GM12865 (cell line): ENCODE measurements around the gene PRDM11.

Experiments used
- DNase-seq: peaks from one replicate; pipeline ENCODE4 v3.0.0; 2010; ENCODE audit warnings: low read depth
- H3K4me3 ChIP-seq: 2 replicates; pipeline ENCODE4 v1.5.1; 2011; ENCODE audit warnings: mild to moderate bottlenecking, low read depth, low read length, control low read depth
- TF ChIP-seq, protein P1 (sequence below): IDR thresholded peaks from 2 replicates; pipeline ENCODE4 v1.5.1; 2011; ENCODE audit warnings: low read length, control low read depth, low read depth, inconsistent platforms; ENCODE audit not compliant: insufficient read depth; ENCODE audit errors: missing control alignments

The PRDM11 gene

DNA sequence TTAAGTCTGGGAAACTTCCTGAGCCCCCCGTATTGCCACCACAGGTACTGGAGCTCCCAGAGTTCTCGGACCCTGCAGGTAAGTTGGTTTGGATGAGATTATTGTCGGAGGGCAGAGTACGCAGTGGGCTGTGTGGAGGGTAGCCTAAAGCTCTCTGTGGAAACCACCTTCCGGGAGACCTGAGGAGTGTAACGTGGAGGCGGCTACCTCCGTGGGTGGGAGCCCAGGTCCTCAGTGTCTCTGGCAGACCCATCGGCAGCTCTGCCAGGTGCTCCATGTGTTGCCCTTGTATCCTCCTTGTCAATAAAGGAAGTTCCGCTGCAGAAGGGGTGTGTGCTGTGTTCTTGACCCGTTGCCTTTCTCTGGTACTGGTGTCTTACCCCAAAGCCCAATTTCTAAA is 78.3 kb downstream of the PRDM11 start:
- no peak for DNase-seq
- H3K4me3 ChIP-seq: no peak overlapping the region
- TF ChIP-seq, protein P1, sequence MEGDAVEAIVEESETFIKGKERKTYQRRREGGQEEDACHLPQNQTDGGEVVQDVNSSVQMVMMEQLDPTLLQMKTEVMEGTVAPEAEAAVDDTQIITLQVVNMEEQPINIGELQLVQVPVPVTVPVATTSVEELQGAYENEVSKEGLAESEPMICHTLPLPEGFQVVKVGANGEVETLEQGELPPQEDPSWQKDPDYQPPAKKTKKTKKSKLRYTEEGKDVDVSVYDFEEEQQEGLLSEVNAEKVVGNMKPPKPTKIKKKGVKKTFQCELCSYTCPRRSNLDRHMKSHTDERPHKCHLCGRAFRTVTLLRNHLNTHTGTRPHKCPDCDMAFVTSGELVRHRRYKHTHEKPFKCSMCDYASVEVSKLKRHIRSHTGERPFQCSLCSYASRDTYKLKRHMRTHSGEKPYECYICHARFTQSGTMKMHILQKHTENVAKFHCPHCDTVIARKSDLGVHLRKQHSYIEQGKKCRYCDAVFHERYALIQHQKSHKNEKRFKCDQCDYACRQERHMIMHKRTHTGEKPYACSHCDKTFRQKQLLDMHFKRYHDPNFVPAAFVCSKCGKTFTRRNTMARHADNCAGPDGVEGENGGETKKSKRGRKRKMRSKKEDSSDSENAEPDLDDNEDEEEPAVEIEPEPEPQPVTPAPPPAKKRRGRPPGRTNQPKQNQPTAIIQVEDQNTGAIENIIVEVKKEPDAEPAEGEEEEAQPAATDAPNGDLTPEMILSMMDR: no peak

DNA sequence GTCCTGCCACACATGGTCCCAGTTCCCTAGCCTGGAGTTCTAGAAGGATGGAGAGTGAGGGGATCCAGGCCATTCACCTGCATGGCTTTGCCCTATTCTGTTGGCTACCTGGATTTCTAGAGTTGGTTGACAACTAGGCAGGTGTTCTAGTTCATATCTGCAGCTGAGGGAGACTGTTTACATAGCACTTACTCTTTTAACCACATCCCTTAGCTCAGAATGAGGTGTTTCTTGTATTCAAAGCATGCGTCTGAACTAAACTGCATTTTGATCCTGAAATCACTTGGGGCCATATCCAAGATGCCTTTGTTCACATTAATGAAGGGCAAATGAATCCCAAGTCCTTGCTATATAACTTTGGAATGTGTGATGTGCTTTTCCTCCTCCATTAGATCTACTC is 78.8 kb downstream of the PRDM11 start:
- TF ChIP-seq, protein P1: no peak
- no peak for DNase-seq
- no peak overlapping the region for H3K4me3 ChIP-seq

DNA sequence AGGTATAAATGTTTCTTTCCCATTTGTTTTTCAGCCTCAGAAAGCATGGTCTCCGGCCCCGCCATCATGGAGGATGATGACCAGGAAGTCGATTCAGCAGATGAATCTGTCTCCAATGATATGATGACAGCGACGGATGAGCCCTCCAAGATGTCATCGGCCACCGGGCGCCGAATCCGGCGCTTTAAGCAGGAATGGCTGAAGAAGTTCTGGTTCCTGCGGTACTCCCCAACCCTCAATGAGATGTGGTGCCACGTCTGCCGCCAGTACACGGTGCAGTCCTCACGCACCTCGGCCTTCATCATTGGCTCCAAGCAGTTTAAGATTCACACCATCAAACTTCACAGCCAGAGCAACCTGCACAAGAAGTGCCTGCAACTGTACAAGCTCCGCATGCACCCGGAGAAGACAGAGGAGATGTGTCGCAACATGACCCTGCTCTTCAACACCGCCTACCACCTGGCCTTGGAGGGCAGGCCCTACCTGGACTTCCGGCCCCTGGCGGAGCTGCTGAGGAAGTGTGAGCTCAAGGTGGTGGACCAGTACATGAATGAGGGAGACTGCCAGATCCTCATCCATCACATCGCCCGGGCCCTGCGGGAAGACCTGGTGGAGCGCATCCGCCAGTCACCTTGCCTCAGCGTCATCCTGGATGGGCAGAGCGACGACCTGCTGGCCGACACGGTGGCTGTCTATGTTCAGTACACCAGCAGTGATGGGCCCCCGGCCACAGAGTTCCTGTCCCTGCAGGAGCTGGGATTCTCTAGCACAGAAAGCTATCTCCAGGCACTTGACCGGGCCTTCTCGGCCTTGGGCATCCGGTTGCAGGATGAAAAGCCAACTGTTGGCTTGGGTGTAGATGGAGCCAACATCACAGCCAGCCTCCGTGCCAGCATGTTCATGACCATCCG is 79.8 kb downstream of the PRDM11 start:
- no peak overlapping the region for H3K4me3 ChIP-seq
- DNase-seq: no peak
- TF ChIP-seq, protein P1: no peak

DNA sequence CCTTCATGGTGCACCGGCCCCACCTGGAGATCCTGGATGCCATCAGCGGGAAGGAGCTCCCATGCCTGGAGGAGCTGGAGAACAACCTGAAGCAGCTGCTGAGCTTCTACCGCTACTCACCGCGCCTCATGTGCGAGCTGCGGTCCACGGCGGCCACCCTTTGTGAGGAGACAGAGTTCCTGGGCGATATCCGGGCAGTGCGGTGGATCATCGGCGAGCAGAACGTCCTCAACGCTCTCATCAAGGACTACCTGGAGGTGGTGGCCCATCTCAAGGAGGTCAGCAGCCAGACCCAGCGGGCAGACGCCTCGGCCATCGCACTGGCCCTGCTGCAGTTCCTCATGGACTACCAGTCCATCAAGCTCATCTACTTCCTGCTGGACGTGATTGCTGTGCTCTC is 80.5 kb downstream of the PRDM11 start:
- no peak for DNase-seq
- TF ChIP-seq, protein P1: no peak
- no peak overlapping the region for H3K4me3 ChIP-seq

DNA sequence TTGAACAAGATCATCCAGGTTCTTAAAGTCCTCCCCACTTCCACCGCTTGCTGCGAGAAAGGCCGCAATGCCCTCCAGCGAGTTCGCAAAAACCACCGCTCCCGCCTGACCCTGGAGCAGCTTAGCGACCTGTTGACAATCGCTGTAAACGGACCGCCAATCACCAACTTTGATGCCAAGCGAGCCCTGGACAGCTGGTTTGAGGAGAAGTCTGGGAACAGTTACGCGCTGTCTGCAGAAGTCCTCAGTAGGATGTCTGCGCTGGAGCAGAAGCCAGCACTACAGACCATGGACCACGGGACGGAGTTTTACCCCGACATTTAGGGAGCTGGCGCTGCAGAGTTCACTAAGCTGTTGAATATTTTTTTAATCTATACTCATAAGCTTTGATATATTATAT is 81.4 kb downstream of the PRDM11 start:
- no peak for DNase-seq
- TF ChIP-seq, protein P1: no peak
- H3K4me3 ChIP-seq: no peak overlapping the region

DNA sequence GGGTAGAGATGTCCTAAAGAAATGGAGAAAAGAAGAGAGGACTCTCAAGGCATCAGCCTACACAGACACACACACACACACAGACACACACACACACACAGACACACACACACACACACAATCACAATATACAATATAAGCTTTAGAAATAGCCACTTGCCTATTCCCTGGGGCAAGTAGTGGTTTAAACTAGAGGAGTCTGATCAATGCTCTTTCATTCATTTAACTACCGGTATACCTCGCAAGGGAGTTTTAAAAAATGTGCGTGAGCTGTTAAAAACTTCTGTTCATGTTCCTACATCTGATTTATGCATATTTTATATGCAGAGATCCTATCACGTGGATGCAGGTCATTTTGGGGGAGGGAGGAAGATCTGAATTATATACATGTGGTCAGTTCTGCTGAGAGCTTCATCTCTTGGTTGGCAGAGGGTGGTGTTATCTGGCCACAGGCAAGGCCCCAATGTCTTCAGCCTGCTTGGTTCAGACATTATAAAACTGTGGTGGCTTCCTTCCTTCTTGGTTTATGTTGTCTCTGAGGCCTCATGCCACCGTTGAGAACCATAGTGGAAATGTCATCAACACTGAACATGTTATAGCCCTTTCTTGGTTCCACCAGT is 83.1 kb downstream of the PRDM11 start:
- H3K4me3 ChIP-seq: no peak overlapping the region
- TF ChIP-seq, protein P1: no peak
- DNase-seq: no peak
